ENCODE measurements around the gene CRY1.

CRY1 gene

DNA sequence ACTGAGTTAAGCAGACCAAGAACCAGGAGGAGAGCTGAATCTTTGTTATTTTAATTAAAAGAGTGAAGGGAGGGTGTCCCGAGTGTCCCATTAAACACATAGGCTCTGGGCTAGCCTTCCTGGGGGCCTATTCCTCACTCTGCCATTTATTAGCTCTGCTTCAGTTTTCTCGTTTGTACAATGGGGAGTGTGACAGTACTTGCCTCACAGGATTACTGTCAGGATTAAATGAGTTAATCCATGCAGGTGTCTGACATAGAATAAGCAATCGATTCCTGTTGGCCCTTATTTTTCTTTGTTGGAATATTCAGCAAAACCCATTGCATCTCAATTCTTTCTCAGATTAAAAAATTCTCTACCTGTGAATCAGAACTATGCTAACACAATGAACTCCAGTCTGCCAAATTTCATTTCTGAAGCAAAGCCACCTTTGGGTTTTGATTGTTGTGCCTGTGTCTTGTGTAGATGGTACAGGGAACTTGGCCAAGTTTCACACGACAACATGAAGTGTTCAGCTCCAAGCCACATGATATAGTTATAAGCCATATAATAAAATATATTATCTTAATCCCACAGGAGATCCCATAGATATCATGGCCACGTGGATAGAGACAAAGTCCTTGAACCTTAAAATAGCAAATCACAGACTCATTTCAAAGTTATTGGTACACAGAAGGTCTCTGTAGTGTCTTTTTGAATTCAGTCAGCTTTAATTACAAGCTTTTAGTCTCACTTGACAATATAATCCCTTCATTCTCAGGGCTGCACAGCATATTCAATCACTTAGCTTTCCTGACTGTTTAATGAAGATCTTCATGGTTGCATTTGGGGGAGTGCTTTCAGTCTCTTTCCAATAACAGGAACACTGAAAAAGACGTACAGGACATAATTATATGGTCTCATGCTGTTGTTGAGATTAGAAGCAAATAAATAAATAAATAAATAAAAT, 34.4 kb upstream of the CRY1 start:
- H3K9me2 ChIP-seq (replicated peaks; ENCODE audit: insufficient read depth, low read length): no peaks in the 10 kb centered on the region
- no peaks in the 10 kb centered on the region for H3K79me2 ChIP-seq (ENCODE audit: insufficient read depth, low read length)
- H3K27ac ChIP-seq (ENCODE audit: low read depth, low read length): no peak overlapping the region
- H3K9me3 ChIP-seq (ENCODE audit: insufficient read depth, low read length): no peaks in the 10 kb centered on the region
- H3K4me2 ChIP-seq (ENCODE audit: low read depth, low read length, poor library complexity, severe bottlenecking): no peak overlapping the region
- no peak overlapping the region for H3K4me3 ChIP-seq (ENCODE audit: insufficient read depth, low read length, poor library complexity, severe bottlenecking)
- no peak overlapping the region for H2AFZ ChIP-seq (ENCODE audit: low read depth, low read length, severe bottlenecking)
- H3K36me3 ChIP-seq (ENCODE audit: low read length): no peaks in the 10 kb centered on the region
- H3F3A ChIP-seq (ENCODE audit: insufficient read depth): no peaks in the 10 kb centered on the region
- TF ChIP-seq, protein P1, sequence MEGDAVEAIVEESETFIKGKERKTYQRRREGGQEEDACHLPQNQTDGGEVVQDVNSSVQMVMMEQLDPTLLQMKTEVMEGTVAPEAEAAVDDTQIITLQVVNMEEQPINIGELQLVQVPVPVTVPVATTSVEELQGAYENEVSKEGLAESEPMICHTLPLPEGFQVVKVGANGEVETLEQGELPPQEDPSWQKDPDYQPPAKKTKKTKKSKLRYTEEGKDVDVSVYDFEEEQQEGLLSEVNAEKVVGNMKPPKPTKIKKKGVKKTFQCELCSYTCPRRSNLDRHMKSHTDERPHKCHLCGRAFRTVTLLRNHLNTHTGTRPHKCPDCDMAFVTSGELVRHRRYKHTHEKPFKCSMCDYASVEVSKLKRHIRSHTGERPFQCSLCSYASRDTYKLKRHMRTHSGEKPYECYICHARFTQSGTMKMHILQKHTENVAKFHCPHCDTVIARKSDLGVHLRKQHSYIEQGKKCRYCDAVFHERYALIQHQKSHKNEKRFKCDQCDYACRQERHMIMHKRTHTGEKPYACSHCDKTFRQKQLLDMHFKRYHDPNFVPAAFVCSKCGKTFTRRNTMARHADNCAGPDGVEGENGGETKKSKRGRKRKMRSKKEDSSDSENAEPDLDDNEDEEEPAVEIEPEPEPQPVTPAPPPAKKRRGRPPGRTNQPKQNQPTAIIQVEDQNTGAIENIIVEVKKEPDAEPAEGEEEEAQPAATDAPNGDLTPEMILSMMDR (IDR thresholded peaks at IDR 0.05; ENCODE audit: insufficient read depth, low read length, poor library complexity, severe bottlenecking): no peak
- no peak for TF ChIP-seq EZH2phosphoT487 (conservative IDR thresholded peaks at IDR 0.05; ENCODE audit: low read length)
- no peaks in the 10 kb centered on the region for H3K27me3 ChIP-seq (ENCODE audit: low read length)
- no peaks in the 10 kb centered on the region for H4K20me1 ChIP-seq (ENCODE audit: low read depth, low read length)
- no peak overlapping the region for H3K9ac ChIP-seq (ENCODE audit: low read length)

DNA sequence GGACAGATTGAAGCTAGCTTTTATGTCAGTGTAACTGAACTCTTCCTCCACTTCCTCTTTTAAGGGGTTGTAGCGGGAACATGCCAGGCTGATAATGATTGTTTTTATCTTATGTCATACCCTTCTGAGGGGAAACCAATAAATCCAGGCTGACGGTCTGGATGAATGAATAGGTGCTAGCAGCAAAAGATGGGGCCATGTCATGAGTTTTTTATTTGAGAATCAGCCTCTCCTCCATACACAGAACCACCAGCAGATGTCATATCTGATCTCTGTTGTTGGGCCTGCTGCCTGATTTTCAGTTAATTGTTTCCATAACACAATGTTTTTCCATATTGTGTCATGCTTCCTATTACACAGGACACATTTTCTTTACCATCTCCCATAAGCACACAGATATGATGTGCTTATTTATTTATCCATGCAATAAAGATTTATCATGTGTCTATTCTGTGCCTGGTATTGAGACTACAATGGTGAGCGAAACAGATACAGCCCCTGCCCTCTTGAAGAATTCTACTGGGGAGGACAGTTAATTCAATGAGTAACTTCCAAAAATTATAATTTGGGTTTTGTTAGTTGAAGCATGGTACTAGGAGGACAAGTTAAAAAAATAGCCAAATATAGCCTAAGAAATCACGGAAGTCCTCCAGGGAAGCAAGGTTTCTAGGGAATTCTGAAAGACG, 33.6 kb upstream of the CRY1 start:
- Histone ChIP-seq H3K9me2 (replicated peaks; ENCODE audit: insufficient read depth, low read length) (no peaks in the 10 kb centered on the region), H3K9ac (ENCODE audit: low read length) (no peak overlapping the region), H2AFZ (ENCODE audit: low read depth, low read length, severe bottlenecking) (no peak overlapping the region), H3K79me2 (ENCODE audit: insufficient read depth, low read length) (no peaks in the 10 kb centered on the region), H3K36me3 (ENCODE audit: low read length) (no peaks in the 10 kb centered on the region), H3F3A (ENCODE audit: insufficient read depth) (no peaks in the 10 kb centered on the region), H4K20me1 (ENCODE audit: low read depth, low read length) (no peaks in the 10 kb centered on the region), H3K4me2 (ENCODE audit: low read depth, low read length, poor library complexity, severe bottlenecking) (no peak overlapping the region), H3K27me3 (ENCODE audit: low read length) (no peaks in the 10 kb centered on the region), H3K4me3 (ENCODE audit: insufficient read depth, low read length, poor library complexity, severe bottlenecking) (no peak overlapping the region), H3K9me3 (ENCODE audit: insufficient read depth, low read length) (no peaks in the 10 kb centered on the region), H3K27ac (ENCODE audit: low read depth, low read length) (no peak overlapping the region)
- TF ChIP-seq, protein P1 (IDR thresholded peaks at IDR 0.05; ENCODE audit: insufficient read depth, low read length, poor library complexity, severe bottlenecking): no peak
- TF ChIP-seq EZH2phosphoT487 (conservative IDR thresholded peaks at IDR 0.05; ENCODE audit: low read length): no peak

DNA sequence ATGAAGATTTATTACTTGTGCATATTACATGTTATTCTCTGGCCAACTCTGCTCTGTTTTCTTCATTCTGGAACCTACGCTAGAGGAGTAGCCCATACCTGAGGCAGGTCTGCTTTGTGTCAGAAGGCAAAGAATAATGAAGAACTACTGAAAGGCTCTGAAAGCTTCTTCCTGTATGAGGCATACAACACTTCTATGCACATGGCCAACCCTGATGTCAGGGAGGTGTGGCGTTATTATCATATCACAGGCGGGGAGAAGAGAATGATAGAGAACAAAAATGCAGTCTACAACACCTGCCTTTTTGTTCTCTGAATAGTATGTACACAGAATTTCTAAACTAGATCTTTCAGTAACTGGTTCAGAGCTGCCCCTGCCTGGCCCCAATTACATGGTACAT, 32.5 kb upstream of the CRY1 start:
- TF ChIP-seq EZH2phosphoT487 (conservative IDR thresholded peaks at IDR 0.05; ENCODE audit: low read length): no peak
- TF ChIP-seq, protein P1 (IDR thresholded peaks at IDR 0.05; ENCODE audit: insufficient read depth, low read length, poor library complexity, severe bottlenecking): no peak
- Histone ChIP-seq H3K79me2 (ENCODE audit: insufficient read depth, low read length) (no peaks in the 10 kb centered on the region), H3K27ac (ENCODE audit: low read depth, low read length) (no peak overlapping the region), H3K9ac (ENCODE audit: low read length) (no peak overlapping the region), H3F3A (ENCODE audit: insufficient read depth) (no peaks in the 10 kb centered on the region), H3K4me2 (ENCODE audit: low read depth, low read length, poor library complexity, severe bottlenecking) (no peak overlapping the region), H3K36me3 (ENCODE audit: low read length) (no peaks in the 10 kb centered on the region), H2AFZ (ENCODE audit: low read depth, low read length, severe bottlenecking) (no peak overlapping the region), H3K9me2 (replicated peaks; ENCODE audit: insufficient read depth, low read length) (no peaks in the 10 kb centered on the region), H3K9me3 (ENCODE audit: insufficient read depth, low read length) (no peaks in the 10 kb centered on the region), H4K20me1 (ENCODE audit: low read depth, low read length) (no peaks in the 10 kb centered on the region), H3K4me3 (ENCODE audit: insufficient read depth, low read length, poor library complexity, severe bottlenecking) (no peak overlapping the region), H3K27me3 (ENCODE audit: low read length) (no peaks in the 10 kb centered on the region)

All from SU-DHL-6 (cell line).